GM21619 (cell line): ENCODE results near the gene ABCC1.
"Not testable (repeated sequence)": the region's sequence is repeated elsewhere in the genome, so short reads cannot be mapped to it uniquely, and the experiment has no call there.

Experiments
- ATAC-seq: cut with Tn5 transposase; IDR thresholded peaks from one replicate; pipeline ENCODE4 v1.9.1; 2021; ENCODE audit not compliant: unreplicated experiment

Gene ABCC1

DNA sequence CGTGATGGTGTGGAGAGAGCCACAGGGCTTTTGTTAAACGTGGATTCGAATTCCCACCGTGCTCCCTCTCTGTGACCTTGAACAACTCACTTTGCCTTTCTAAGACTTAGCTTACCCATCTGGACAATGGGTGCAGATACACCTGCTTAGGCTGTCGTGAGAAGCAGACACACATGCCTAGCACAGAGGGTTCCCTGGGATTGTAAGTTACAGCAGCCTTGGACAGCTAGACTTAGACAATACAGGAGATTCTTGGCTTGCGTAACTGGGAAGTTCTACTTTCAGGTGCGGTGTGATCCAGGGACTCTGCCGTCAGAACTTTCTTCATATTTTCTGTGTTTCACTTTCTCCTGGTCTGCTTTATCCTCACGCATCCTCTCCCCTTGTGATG, 127.0 kb downstream of the ABCC1 start:
- ATAC-seq = no peak

DNA sequence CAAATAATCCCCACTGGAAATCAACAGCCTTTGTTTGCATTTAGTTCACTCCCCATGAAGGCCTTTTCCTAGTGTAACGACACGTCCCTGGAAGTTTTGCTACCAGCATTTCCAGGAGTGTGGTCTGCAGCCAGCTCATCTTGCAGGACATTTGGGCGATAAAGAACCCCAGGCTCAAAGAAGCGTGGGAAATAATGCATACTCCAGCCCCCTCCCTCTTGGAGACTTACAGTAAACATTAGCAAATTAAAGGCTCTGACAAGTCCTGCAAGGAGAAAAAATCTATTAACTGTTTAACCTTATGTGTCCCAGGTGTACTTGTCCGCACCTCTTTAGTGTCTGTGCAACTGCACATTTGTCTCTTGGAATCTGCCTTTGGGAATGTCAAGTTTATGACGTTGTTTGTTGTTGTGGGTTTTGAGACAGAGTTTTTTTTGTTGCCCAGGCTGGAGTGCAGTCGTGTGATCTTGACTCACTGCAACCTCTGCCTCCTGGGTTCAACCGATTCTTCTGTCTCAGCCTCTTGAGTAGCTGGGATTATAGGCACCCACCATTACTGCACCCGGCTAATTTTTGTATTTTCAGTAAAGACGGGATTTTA, 131.1 kb downstream of the ABCC1 start:
- no peak for ATAC-seq

DNA sequence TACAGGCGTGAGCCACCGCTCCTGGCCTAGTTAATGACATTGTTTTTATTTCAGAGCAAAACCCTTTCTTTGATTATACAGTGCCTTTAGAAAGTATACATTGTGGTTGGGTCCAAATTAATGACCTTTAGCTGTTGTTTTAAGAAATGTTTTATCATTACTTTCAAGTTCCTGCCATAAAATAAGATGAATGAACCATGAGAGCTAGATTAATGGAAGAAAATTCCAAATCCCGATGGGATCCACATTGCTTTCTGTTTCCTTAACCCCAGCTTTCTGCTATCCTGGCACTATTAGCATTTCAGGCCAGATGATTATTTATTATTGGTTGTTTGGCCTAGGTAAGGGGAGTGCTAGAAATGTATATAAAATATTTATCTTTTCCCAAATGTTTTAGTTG, 131.7 kb downstream of the ABCC1 start:
- ATAC-seq = no peak

DNA sequence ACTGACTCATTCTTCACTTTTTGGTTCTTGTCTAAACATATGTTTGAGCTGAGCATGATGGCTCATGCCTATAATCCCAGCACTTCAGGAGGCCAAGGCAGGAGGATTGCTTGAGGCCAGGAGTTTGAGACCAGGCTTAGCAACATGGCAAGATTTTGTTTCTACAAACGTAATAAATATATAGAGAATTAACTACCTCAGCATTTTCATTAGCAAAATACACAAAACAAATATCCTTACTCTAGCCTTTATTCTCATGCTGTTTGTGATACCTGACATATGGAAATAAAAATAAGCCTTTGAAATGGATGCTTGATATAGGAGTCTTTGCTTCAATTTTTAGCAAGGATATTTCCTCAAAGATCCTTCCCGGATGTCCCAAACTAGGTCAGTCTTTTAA, 132.8 kb downstream of the ABCC1 start:
- ATAC-seq = no peak

DNA sequence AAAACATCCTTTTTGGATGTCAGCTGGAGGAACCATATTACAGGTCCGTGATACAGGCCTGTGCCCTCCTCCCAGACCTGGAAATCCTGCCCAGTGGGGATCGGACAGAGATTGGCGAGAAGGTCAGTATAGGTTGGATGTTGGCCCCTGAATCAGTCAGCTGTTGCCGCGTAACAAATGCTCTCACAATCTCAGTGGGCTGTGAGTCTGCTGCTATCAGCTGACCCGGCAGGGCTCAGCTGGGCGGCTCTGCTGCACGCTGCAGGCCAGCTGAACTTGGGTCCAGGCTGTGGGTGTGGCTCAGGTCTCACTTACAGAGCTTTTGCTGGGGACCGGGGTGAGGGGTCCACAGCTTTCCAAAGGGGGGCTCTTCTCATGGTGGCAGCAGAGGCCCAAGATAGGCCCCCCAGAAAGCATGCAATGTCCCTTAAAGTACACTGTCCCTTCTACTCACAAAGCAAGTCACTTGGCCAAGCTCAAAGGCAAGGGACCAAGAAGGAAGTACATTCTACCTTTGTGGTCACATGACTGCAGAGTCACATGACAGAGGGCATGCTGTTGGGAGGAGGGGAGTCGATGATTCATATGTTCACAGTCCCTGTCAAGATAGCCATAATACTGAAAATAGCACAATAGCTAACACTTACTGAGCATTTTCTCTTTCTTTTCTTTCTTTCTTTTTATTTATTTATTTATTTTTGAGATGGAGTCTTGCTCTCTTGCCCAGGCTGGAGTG, 134.2 kb downstream of the ABCC1 start:
- ATAC-seq = no peak

DNA sequence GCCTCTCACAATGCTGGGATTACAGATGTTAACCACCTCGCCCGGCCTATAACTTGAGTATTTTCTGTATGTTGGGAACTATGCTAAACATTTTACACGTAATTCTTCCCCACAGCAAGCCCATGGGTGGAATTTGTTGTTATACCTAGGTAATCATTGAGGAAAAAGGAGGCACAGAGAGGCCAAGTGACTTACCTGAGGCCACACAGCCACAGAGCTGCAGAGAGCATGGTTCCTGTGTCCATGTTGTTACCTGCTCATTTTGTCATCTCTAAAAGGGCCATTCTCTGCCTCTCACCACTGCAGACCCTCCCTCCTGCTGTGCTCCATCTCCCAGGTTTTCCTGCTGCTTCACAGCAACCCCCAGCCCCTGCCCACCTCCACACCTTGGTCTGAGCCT, 135.5 kb downstream of the ABCC1 start:
- no peak for ATAC-seq

DNA sequence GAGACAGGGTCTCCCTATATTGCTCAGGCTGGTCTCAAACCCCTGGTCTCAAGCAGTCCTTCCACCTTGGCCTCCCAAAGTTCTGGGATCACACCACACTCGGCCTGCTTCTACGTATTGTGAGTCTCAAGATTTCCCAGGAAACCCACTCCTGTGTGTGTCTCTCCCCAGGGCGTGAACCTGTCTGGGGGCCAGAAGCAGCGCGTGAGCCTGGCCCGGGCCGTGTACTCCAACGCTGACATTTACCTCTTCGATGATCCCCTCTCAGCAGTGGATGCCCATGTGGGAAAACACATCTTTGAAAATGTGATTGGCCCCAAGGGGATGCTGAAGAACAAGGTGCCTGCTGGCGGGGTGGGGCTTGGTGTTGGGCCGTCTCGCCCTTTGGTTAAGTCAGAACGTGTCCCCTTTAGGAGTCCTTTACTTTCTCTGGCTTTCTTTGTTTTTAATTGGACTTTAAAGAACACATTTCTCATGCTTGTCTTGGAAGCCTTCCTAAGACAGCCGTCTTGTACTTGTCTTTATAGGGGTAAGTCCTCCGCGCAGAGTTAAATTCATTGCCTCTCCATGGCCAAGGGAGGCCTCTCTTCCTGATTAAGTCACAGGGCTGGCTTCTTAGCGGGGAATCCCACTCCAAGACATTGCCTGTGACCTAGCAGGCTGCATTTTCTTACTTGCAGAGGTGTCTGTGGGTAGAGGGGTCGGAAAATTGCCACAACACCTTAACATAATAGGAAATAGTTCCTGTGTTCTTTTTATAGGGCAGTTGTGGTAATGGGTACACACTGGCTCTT, 137.4 kb downstream of the ABCC1 start:
- no peak for ATAC-seq

DNA sequence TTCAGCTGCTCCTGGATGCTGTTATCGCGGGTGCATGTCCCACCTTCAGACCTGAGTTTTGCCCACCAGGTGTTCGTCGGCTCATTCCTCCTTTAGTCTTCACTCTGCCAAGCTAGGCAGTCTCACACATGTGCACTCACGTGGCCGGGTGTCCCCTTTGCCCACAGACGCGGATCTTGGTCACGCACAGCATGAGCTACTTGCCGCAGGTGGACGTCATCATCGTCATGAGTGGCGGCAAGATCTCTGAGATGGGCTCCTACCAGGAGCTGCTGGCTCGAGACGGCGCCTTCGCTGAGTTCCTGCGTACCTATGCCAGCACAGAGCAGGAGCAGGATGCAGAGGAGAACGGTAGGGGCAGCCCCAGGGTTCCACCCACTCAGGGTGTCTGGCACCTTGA, 140.8 kb downstream of the ABCC1 start:
- ATAC-seq = no peak

DNA sequence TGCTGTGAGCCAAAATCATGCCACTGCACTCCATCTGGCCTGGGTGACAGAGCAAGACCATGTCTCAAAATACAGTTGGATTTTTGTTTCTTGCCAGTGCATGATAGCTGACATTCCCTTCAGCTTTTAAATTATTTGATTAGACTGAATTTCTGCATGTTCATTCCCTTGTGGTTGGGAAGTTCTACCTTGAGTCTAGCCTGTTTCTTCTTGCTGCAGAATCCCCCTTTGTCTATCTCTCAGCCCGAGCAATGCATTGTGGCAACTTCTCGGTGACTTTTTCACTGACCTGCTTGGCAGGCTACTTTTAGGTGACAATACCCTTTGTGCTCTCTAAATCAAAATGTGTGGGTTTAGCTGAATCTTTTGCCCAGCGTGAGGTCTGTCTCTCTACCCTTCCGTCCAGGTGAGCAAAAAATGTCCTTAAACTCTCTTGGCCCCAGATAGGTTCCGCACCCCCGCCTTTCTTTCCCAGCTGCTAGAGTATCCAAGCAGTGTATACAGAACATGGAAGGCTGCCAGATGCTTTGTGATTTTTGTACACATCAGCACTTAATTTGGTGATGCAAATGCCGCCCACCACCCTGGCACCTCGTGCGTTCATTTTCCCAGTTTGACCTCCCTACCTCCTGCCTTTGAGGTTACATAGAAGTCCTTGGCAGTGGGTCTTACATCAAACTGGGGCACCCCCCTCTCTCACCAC, 143.7 kb downstream of the ABCC1 start:
- ATAC-seq = no peak

DNA sequence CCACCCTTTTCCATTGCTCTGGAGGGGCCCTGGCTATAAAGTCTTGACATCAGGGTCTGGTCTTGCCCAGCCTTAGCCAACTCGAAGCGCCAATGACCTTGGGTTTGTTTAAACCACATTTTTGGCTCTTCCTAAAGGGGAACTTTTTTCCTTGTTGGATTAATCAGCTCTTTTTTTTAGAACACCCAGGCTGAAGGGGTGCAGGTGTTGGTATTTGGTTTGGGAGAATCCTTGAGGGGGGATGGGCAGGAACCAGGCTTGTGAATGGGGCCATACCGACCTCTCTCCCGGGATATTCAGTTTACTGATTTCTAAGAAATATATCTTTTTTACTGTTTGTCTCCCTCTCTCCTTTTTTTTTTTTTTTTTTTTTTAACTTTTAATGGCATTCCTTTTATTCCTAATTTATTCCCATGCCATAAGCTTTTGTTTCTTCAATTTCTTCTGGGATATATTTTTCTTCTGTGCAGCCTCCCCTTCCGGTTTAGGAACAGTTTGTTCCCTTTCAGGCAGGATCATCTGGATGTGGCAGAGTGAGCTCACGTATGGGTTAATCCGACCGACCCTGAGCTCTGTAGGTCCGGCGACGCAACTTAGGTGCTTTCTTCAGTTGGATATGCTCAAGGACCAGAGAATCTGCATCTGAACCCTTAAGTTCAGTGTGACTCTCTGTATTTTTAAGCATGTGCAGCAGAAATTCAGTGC, 144.4 kb downstream of the ABCC1 start:
- no peak for ATAC-seq

DNA sequence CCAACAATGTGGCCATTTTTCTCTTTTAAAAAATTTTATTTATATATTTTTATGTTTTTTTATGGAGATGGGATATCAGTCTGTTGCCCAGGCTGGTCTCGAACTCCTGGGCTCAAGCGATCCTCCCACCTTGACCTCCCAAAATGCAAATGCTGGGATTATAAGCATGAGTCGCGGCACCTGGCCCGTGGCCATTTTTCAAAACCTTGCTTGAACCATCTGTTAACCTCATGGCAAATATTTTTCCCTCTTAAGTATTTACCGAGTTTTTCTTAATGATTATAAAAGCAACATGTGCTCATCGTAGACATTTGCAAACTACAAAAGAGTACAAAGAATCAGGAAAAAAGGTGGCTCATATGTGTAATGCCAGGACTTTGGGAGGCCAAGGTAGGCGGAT, 146.2 kb downstream of the ABCC1 start:
- ATAC-seq = no peak

DNA sequence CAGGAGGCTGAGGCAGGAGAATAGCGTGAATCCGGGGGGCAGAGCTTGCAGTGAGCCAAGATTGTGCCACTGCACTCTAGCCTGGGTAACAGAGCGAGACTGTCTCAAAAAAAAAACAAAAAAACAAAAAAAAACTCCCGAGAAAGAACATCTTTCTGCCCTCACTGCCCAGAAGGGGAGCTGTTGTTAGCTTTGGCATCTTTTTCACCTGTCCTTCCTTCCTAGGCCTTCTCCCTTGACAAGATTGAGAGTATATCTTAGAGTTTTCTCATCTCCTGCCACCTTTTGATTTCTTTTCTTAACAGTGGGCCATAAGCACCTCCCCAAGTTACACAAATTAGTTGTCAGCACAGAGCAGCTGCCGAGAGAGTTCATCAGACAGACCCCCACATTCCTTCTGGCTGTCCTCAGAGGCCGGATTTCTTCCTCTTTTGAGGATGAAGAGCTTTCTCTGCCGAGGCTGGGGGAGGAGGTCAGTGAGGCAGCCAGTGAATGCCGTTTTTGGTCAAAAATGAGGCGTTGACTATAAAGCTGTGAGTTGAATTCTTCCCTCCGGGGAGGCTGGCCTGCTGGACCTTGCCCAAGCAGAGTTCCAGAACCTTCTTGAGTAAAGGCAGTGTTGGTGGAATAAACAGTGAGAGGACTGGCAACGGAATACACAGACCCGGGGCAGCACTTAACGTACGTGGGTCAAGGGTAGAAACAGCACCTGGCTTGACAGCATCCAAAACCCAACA, 146.9 kb downstream of the ABCC1 start:
- ATAC-seq = no peak

DNA sequence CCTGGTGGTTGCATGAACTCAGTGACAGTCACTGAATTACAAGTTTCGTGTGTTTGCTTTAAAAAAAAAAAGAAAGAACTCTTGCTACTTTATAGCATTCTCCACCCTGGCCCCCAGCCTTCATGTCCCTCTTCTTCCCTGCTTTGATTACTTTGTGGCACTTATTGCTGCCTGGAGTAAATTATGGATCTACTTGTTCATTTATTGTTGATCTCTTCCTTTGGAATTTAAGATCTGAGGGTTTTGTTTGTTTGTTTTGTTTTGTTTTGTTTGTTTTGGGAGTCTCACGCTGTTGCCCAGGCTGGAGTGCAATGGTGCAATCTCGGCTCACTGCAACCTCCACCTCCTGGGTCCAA, 147.4 kb downstream of the ABCC1 start:
- ATAC-seq = no peak

DNA sequence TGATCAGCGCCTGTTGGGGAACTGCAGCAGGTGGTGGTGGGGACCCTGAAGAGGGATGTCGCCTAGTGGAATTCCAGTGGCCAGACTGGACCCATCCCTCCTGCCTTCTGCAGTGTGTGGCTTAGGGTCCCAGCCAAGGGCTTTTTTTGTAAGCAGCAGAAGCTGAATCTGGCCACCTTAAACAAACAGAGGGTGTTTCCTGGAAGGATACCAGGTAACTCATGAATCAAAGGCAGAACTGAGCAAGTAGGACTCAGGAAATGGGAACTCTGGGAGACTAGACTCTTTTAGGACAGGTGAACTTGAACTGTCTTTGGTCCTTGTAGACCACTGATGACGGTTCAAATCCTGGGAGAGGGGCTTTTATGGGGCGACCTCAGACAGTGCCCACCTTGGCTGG, 149.9 kb downstream of the ABCC1 start:
- no peak for ATAC-seq

DNA sequence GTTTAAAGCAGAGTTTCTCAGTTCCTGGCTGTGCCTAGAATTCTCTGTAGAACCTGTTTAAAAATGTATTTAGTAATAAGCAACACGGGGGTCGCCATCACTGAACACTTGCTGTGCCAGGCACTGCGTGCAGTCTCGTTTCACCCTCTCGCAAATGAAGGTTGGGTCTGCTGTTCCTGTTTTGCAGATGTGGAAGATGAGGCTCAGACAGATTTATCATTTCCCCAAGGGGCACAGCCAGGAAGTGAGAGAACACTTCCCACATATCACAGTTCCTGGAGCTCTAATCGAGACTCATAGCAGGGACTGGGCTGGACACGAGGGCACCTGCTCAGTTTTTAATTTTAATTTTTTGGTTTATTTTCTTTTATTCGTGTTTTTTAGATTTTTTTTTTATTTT, 151.2 kb downstream of the ABCC1 start:
- ATAC-seq = no peak

DNA sequence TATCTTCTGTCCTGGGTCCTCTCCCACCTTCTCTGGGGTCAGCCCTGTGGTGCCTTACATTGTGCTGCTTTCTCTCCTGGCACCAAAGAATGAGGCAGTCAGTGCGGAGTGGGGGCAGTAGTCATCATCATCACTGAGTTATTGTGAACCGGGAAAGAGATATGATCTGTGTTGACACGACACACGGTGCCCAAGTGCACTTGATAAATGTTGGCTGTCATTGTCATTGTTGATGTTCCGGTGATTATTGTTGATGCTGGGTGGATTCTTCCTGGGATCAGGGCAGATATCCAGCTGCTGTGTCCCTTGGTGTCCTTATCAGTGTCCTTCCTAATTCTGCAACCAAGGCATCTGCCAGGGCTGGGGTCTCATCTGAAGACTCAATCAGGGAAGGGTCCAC, 152.2 kb downstream of the ABCC1 start:
- no peak for ATAC-seq

DNA sequence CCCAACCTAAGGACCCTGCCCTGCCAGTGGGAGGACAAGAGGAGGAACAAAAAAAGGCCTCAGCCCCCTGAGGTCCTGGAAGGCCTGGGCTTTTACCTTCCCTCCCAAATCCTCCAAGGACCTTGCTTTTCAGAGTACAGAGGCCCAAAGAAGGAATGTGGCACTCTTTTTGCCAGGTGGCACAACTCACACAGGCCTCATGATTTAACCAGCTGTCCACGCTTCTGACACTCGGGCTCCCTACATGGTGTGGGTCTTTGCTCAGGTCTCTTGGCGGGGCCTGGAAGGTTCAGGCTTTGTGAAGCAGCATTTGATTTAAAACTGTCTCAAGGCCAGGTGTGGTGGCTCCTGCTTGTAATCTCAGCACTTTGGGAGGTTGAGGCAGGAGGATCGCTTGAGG, 153.3 kb downstream of the ABCC1 start:
- no peak for ATAC-seq

DNA sequence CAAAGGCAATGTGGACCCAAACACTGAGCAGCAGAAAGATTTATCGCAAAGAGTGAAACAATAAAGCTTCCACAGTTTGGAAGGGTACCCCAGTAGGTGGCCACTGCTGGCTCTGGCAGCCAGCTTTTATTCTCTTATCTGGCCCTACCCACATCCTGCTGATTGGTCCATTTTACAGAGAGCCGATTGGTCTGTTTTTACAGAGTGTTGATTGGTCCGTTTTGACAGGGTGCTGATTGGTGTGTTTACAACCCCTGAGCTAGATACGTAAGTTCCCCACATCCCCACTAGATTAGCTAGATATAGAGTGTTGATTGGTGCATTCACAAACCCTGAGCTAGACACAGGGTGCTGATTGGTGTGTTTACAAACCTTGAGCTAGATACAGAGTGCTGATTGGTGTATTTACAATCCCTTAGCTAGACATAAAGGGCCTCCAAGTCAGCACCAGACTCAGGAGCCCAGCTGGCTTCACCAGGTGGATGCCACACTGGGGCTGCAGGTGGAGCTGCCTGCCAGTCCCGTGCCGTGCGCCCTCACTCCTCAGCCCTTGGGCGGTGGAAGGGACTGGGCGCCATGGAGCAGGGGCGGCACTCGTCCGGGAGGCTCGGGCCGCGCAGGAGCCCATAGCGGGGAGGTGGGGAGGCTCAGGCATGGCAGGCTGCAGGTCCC, 154.9 kb downstream of the ABCC1 start:
- not testable (repeated sequence) for ATAC-seq

DNA sequence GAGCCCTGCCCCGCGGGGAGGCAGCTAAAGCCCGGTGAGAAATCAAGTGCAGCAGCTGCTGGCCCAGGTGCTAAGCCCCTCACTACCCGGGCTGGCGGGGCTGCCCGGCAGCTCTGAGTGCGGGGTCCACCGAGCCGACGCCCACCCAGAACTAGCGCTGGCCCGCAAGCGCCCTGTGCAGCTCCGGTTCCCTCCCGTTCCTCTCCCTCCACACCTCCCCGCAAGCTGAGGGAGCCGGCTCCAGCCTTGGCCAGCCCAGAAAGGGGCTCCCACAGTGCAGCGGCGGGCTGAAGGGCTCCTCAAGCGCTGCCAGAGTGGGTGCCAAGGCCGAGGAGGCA, 155.4 kb downstream of the ABCC1 start:
- not testable (repeated sequence) for ATAC-seq

DNA sequence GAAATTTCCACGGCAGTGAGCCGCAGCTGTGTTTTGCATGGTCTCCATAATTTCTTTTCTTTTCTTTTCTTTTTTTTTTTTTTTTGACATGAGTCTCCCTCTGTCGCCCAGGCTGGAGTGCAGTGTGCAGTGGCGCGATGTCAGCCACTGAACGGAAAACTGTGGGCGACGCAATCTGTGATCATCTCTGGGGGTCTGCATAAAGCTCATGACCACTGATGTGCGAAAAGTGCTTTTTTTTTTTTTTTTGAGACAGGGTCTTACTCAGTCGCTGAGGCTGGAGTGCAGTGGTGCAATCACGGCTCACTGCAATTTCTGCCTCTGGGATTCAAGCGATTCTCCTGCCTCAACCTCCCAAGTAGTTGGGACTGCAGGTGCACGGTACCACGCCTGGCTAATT, 156.2 kb downstream of the ABCC1 start:
- ATAC-seq = no peak
